NCI-H128 (cell line): Measurements from ENCODE around the gene ENOX2.

Experiments
- DNase-seq: peaks from one replicate; lab custom pipeline; 2025; ENCODE audit not compliant: unreplicated experiment; lab: John Stamatoyannopoulos, UW

Gene ENOX2

DNA sequence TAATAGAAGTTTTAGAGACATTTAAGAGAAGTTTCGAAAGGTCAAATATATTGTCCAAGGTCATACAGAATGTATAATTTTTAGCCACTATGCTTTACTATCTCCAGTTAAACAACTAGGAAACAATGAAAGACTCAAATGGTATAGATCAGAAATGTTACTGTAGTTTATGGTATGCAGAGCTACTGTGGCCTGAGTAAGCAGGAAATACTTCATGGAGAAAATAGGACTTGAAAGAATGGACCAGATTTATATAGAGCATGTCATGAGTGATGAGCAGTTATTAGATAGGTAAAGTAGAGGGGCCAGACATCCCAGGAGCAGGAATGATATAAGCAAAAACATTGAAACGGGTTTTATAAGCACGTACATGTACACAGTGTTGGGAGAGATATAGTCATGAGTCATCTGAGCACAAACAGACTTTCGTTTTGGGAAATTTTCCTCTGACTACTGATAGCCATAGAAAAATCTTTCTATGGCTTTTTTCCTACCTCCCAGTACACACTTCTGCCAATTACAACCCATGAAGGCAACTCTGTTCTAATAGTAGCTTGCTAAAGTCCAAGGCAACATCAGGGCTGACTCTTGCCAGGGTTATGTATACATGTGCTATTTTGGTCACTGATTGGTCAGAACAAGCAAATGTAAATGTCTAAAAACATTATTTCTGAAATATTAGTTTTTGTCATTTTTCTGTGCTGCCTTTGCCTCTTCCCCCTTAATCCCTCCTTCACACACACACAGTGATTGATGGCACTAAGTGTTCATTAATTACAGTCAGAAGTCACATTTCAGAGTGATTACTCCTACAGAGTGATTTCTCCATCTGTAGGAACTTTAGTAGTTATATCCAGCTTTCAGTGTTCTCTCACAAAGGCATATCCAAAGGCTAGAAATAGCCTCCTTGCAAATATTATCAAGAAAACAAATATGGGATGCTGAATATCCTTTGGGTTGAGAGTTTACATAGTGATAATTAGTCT is 198.7 kb downstream of the ENOX2 start:
- DNase-seq = no peak

DNA sequence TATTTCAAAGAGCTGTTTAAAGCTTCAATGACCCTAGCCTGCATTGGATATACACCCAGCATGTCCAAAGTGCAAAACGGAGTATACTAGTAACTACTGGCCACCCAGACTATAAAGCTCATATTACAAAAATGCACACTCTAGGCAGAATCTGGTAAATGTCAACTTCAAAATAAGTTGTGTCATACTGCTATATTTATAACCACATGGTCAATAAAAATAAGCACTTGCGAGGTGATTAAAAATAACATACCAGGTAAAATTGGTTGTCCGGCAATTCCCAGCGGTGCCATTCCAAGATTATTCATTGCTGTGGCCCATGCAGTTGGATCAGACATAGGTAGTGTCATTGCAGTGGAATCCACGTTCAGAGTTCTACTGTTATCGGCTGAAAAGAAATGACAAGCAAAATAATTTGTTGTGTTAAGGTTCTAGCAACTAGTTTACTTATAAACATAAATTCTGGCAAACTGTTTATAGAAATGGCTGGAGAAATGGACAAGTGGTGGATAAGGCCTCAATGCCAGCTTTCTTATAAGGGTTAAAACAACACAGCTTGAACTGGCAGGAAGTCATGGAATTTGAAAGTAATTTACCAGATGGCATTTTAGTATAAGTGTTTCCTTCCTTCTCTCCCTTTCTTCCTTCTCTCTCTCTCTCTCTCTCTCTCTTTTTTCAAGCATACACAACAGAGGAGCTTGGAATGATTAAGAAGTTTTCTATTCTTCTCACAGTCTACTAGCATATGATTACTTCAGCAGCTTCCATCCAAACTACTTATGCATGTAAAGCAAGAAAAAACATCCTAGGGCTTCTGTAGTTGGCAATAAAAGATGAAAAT is 199.9 kb downstream of the ENOX2 start:
- no peak for DNase-seq

DNA sequence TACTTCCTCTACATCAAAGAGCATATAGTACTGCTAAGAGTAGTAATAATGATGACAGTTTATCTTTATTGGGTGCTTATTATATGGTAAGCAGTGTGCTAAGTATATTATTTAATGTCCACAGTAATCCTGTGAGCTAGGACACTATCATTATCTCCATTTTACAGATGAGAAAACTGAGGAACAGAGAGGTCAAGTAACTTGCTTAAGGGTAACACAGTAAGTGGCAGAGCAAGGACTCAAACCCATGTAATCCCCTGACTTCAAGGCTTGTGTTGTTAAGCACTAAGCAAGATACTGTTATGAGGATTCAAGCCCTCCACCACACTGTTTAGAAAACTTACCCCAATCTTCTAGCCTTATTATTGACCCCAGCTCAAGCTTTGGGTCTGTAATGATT is 202.4 kb downstream of the ENOX2 start:
- DNase-seq = no peak

DNA sequence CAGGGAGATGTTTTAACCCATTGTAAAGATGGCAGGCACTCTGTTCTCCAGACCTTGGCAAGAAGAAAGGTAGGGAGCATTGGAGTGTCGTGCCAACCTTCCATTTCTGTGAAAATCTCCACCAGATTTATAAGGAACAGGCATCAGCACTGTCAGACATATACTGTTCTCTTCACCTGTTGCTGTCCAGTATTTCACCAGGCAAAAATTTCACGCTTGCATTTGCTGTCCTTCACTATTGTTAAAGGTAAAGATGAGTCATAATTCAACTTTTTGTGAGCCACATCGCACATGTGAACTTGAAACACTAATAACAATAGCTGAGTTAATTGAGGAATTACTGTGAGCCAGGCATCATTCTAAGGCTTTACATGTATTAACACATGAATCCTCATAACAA is 203.4 kb downstream of the ENOX2 start:
- no peak for DNase-seq

DNA sequence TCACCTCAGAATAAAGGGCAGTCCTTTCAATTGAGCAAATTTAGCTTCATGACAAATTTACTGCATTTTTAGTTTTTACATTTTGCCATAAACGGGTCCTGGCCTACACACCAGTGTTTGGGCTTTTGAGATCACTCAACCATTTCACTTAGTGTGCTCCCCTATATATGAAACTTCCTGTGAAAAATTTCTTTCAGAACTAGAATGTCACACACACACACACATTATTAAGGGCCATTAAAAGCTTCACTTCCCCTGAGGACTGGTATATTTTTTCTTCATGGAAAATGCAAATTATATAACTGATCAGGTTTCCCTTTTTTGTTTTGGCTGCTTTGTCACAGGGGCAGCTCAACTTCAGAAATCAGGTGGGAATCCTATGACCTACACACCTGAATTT is 206.5 kb downstream of the ENOX2 start:
- no peak for DNase-seq

GRCh38 chrX:130695931-130696330 is 207.1 kb downstream of the ENOX2 start:
- no peak for DNase-seq

GRCh38 chrX:130694983-130695382 is 208.0 kb downstream of the ENOX2 start:
- no peak for DNase-seq

DNA sequence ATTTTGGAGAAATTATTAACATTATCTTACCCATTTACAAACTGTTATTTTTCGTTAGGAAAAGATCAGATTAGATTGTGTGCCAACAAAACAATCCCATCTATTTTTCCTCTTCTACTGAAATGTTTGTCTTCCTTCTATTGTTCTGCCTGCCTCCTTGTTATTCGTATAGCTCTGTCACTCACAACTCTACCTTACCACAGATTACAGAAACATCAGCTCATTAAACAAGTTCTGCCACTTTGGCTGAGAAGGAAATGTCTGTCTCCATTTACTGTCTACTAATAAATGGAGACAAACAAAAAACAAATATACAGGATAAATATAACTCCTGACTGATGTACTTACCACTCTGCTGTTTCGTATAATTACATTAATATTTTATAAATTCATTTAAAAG is 211.4 kb downstream of the ENOX2 start:
- DNase-seq = no peak

- DNase-seq = no peak
Measured at GRCh38 chrX:130688360-130688759, 214.6 kb downstream of the ENOX2 start.

- DNase-seq = no peak
Measured at GRCh38 chrX:130682990-130683389, 220.0 kb downstream of the ENOX2 start.

DNA sequence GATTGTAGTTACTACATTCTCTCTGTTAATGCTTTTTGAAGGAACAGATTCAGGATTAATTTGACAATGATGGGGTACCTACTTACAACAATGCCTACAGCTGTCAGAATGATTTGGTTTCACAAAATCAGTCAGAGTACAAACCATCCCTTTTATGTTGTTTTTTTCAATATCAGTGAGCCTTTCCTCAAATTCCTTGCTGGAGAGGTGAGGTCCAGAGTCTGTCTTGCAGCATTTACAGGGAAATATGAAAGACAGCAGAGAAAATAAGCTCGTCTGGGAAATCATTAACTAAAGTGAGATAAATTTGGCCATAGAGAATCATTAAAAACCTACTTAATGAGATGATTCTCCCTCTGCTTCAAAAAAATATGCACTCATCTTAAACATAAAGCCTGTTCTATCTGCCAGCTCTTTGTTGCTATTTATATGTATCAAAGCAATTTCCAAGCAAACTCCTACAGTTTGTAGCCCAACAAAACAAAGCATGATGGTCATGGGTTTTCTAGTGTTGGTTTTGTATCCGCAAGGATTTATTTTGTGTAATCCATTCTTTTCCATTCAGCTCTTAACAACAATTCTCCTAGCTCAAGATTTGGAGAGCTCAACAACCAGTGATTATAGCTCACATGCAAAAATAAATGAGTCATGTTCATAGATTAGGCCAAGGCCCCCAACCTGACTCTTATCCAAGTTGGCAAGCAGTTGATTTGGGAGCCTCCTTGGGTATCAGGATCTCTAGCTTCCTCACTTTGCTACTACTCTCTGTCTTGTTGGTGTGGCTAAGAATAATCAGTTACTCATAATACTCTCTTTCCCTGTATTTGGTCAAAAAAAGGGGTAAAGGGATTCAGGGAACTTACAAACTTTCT is 222.6 kb downstream of the ENOX2 start:
- DNase-seq = no peak

GRCh38 chrX:130676861-130677260 is 226.1 kb downstream of the ENOX2 start:
- DNase-seq = no peak

GRCh38 chrX:130672214-130672613 is 230.8 kb downstream of the ENOX2 start:
- DNase-seq = no peak

GRCh38 chrX:130669233-130669632 is 233.8 kb downstream of the ENOX2 start:
- no peak for DNase-seq

- DNase-seq = no peak
Measured at GRCh38 chrX:130665263-130665662, 237.7 kb downstream of the ENOX2 start.

- DNase-seq = no peak
Measured at GRCh38 chrX:130658310-130658709, 244.7 kb downstream of the ENOX2 start.

- DNase-seq = no peak
Measured at GRCh38 chrX:130654409-130654950, 248.5 kb downstream of the ENOX2 start.

GRCh38 chrX:130652824-130653578 is 250.0 kb downstream of the ENOX2 start:
- DNase-seq = no peak

GRCh38 chrX:130649738-130650137 is 253.3 kb downstream of the ENOX2 start:
- no peak for DNase-seq

GRCh38 chrX:130647468-130647867 is 255.5 kb downstream of the ENOX2 start:
- no peak for DNase-seq
